H9 (cell line): Measurements from ENCODE around the gene CSMD2. TPM values are rescaled to one million over a fixed set of nuclear protein-coding genes. Genes with fewer than 3 reads are reported as not detected.

Source experiments
- DNase-seq: peaks from one replicate; pipeline ENCODE4 v3.0.0-alpha.2; 2017
- H2AFZ ChIP-seq: one replicate; pipeline ENCODE4 v1.6.1; 2013; ENCODE audit warnings: mild to moderate bottlenecking, low read length, control low read depth, moderate library complexity
- H2AK5ac ChIP-seq: 2 replicates; pipeline ENCODE4 v1.6.1; 2013; ENCODE audit warnings: low read length, control low read depth, mixed read lengths; ENCODE audit not compliant: insufficient read length
- H2BK120ac ChIP-seq: one replicate; pipeline ENCODE4 v1.6.1; 2013; ENCODE audit warnings: low read depth, mild to moderate bottlenecking, low read length, control low read depth, inconsistent platforms; ENCODE audit not compliant: poor library complexity, severe bottlenecking
- H2BK12ac ChIP-seq: 2 replicates; pipeline ENCODE4 v1.6.1; 2013; ENCODE audit warnings: low read length, control low read depth, mixed read lengths, low read depth; ENCODE audit not compliant: insufficient read length
- H2BK15ac ChIP-seq: 2 replicates; pipeline ENCODE4 v1.6.1; 2013; ENCODE audit warnings: low read depth, low read length, control low read depth
- H2BK20ac ChIP-seq: one replicate; pipeline ENCODE4 v1.6.1; 2013; ENCODE audit warnings: low read depth, mild to moderate bottlenecking, low read length, control low read depth, inconsistent platforms; ENCODE audit not compliant: poor library complexity, severe bottlenecking
- H2BK5ac ChIP-seq: 2 replicates; pipeline ENCODE4 v1.6.1; 2013; ENCODE audit warnings: low read length, control low read depth, mixed read lengths; ENCODE audit not compliant: insufficient read length
- H3K14ac ChIP-seq: 2 replicates; pipeline ENCODE4 v1.6.1; 2013; ENCODE audit warnings: low read length, control low read depth; ENCODE audit not compliant: insufficient read depth
- H3K18ac ChIP-seq: 2 replicates; pipeline ENCODE4 v1.6.1; 2013; ENCODE audit warnings: low read depth, mild to moderate bottlenecking, mixed read lengths, low read length, control low read depth; ENCODE audit not compliant: insufficient read length
- H3K23ac ChIP-seq: 2 replicates; pipeline ENCODE4 v1.6.1; 2013; ENCODE audit warnings: low read length, control low read depth, mixed read lengths, low read depth; ENCODE audit not compliant: insufficient read length
- H3K23me2 ChIP-seq: 2 replicates; pipeline ENCODE4 v1.6.1; 2013; ENCODE audit warnings: low read depth, mild to moderate bottlenecking, mixed read lengths, low read length, control low read depth; ENCODE audit not compliant: insufficient read length, poor library complexity, severe bottlenecking
- H3K27ac ChIP-seq: 2 replicates; pipeline ENCODE4 v1.5.1; 2013; ENCODE audit warnings: low read length, control low read depth, mixed read lengths, low read depth; ENCODE audit not compliant: insufficient read length
- H3K27me3 ChIP-seq: 2 replicates; pipeline ENCODE4 v1.6.1; 2013; ENCODE audit warnings: low read length, control low read depth, inconsistent platforms; ENCODE audit not compliant: insufficient read depth
- H3K4ac ChIP-seq: 2 replicates; pipeline ENCODE4 v1.6.1; 2013; ENCODE audit warnings: low read depth, mild to moderate bottlenecking, control low read depth, inconsistent platforms, low read length, moderate library complexity
- H3K4me1 ChIP-seq: 2 replicates; pipeline ENCODE4 v1.6.1; 2013; ENCODE audit warnings: low read length, control low read depth, inconsistent platforms; ENCODE audit not compliant: insufficient read depth
- H3K4me2 ChIP-seq: 2 replicates; pipeline ENCODE4 v1.6.1; 2013; ENCODE audit warnings: low read length, control low read depth, mixed read lengths; ENCODE audit not compliant: insufficient read length, insufficient read depth
- H3K56ac ChIP-seq: 2 replicates; pipeline ENCODE4 v1.6.1; 2013; ENCODE audit warnings: low read depth, mild to moderate bottlenecking, mixed read lengths, low read length, control low read depth; ENCODE audit not compliant: insufficient read length
- H3K79me1 ChIP-seq: 2 replicates; pipeline ENCODE4 v1.6.1; 2013; ENCODE audit warnings: low read depth, mild to moderate bottlenecking, moderate library complexity, low read length, control low read depth, inconsistent platforms; ENCODE audit not compliant: insufficient read depth, poor library complexity, severe bottlenecking
- H3K79me2 ChIP-seq: 2 replicates; pipeline ENCODE4 v1.6.1; 2013; ENCODE audit warnings: low read length, control low read depth, inconsistent platforms; ENCODE audit not compliant: insufficient read depth
- H3K9ac ChIP-seq: 2 replicates; pipeline ENCODE4 v1.6.1; 2013; ENCODE audit warnings: low read length, control low read depth, mixed read lengths; ENCODE audit not compliant: insufficient read length; ENCODE audit errors: extremely low read depth
- H3K9me3 ChIP-seq: one replicate; pipeline ENCODE4 v1.6.1; 2013; ENCODE audit warnings: low read depth, low read length, inconsistent platforms; ENCODE audit not compliant: control insufficient read depth
- H3T11ph ChIP-seq: one replicate; pipeline ENCODE4 v1.6.1; 2013; ENCODE audit warnings: mild to moderate bottlenecking, low read length, control low read depth, inconsistent platforms
- H4K20me1 ChIP-seq: one replicate; pipeline ENCODE4 v1.6.1; 2013; ENCODE audit not compliant: control insufficient read depth, insufficient read length, insufficient read depth
- H4K5ac ChIP-seq: 2 replicates; pipeline ENCODE4 v1.6.1; 2013; ENCODE audit warnings: low read depth, mild to moderate bottlenecking, mixed read lengths, low read length, control low read depth; ENCODE audit not compliant: insufficient read length
- H4K8ac ChIP-seq: replicated peaks from 2 replicates; pipeline ENCODE4 v1.6.1; 2013; ENCODE audit warnings: low read length, control low read depth, mixed read lengths, low read depth; ENCODE audit not compliant: insufficient read length
- H4K91ac ChIP-seq: 2 replicates; pipeline ENCODE4 v1.6.1; 2013; ENCODE audit warnings: low read depth, mild to moderate bottlenecking, moderate library complexity, mixed read lengths, low read length, control low read depth; ENCODE audit not compliant: insufficient read length
- H3K27ac Mint-ChIP-seq, 3 experiments: 2 replicates in 2 of 3; 3 replicates in 1 of 3; pipeline ENCODE4 v1.8.0; 2020 to 2021; ENCODE audit warnings: mixed read lengths in 3 of 3, mild to moderate bottlenecking in 1 of 3, moderate library complexity in 1 of 3
- H3K27me3 Mint-ChIP-seq: 2 replicates; pipeline ENCODE4 v1.8.0; 2021; ENCODE audit warnings: low read depth, mild to moderate bottlenecking, moderate library complexity, mixed read lengths
- H3K36me3 Mint-ChIP-seq, 3 experiments: 2 replicates in 2 of 3; 3 replicates in 1 of 3; pipeline ENCODE4 v1.8.0; 2020 to 2021; ENCODE audit warnings: low read depth in 3 of 3, mixed read lengths in 3 of 3; ENCODE audit not compliant: insufficient read depth in 1 of 3
- H3K4me1 Mint-ChIP-seq, 2 experiments: 2 replicates each; pipeline ENCODE4 v1.8.0; 2020; ENCODE audit warnings: mixed read lengths in 2 of 2
- H3K4me3 Mint-ChIP-seq, 2 experiments: 2 replicates in 1 of 2; 3 replicates in 1 of 2; pipeline ENCODE4 v1.8.0; 2020 to 2021; ENCODE audit warnings: mild to moderate bottlenecking in 2 of 2, mixed read lengths in 2 of 2, moderate library complexity in 1 of 2
- H3K9me3 Mint-ChIP-seq, 2 experiments: 2 replicates in 1 of 2; 3 replicates in 1 of 2; pipeline ENCODE4 v1.8.0; 2020; ENCODE audit warnings: mild to moderate bottlenecking in 2 of 2, mixed read lengths in 2 of 2, moderate library complexity in 1 of 2
- WGBS: extraction: QIAGEN DNeasy Blood & Tissue Kit; methylation state at CpG from one replicate; pipeline ENCODE4 v1.1.7; 2013; ENCODE audit warnings: missing lambda C conversion rate, low lambda C conversion rate, mixed read lengths; ENCODE audit not compliant: insufficient read length; ENCODE audit errors: extremely low coverage; 5-methylcytosine and 5-hydroxymethylcytosine counted together
- total RNA-seq: library from RNA; stranded (reverse); gene quantifications from 2 replicates; pipeline ENCODE4 v1.2.1, GENCODE V29; 2021
- TF ChIP-seq, protein P1 (sequence below): fragments of 200-600 bp; sonication (generic); conservative IDR thresholded peaks from 3 replicates; pipeline ENCODE4 v1.8.0; 2021; ENCODE audit warnings: antibody characterized with exemption, mild to moderate bottlenecking

The CSMD2 gene
- total RNA-seq, 1 experiment from 2014 or later, result 6.4 TPM

- H4K5ac ChIP-seq, result no peak overlapping the region
- no peaks in the 10 kb centered on the region for H3K79me1 ChIP-seq
- Mint-ChIP-seq H3K4me3 (no peak overlapping the region), H3K27ac (no peak overlapping the region), H3K4me1 (no peaks in the 10 kb centered on the region), H3K36me3 (peaks cover 0 to 13% (median 7%) of the 10 kb centered on the region in 3 experiments; a peak in 2 of 7 replicates), H3K27me3 (peaks cover 27% of the 10 kb centered on the region), H3K9me3 (no peaks in the 10 kb centered on the region)
- no peak overlapping the region for H2AK5ac ChIP-seq
- no peaks in the 10 kb centered on the region for H3K27me3 ChIP-seq
- H4K8ac ChIP-seq, result no peak overlapping the region
- H3K9me3 ChIP-seq, result no peaks in the 10 kb centered on the region
- no peak overlapping the region for H3K9ac ChIP-seq
- H3K23ac ChIP-seq, result no peak overlapping the region
- H2BK20ac ChIP-seq, result no peak overlapping the region
- no CpG with 5 or more reads among the region's 9 CpGs for WGBS
- H3T11ph ChIP-seq, result no peak overlapping the region
- H2AFZ ChIP-seq, result no peak overlapping the region
- no peak overlapping the region for H3K14ac ChIP-seq
- no peak overlapping the region for H3K18ac ChIP-seq
- no peaks in the 10 kb centered on the region for H3K79me2 ChIP-seq
- peaks cover 3% of the 10 kb centered on the region for H3K23me2 ChIP-seq
- no peaks in the 10 kb centered on the region for H4K20me1 ChIP-seq
- no peak overlapping the region for H2BK5ac ChIP-seq
- no peak overlapping the region for H2BK12ac ChIP-seq
- H3K56ac ChIP-seq, result no peak overlapping the region
- H3K27ac ChIP-seq, result no peak overlapping the region
- DNase-seq, result no peak
- H3K4ac ChIP-seq, result no peak overlapping the region
- H4K91ac ChIP-seq, result no peak overlapping the region
- no peak overlapping the region for H2BK15ac ChIP-seq
- no peak overlapping the region for H2BK120ac ChIP-seq
- TF ChIP-seq, protein P1, sequence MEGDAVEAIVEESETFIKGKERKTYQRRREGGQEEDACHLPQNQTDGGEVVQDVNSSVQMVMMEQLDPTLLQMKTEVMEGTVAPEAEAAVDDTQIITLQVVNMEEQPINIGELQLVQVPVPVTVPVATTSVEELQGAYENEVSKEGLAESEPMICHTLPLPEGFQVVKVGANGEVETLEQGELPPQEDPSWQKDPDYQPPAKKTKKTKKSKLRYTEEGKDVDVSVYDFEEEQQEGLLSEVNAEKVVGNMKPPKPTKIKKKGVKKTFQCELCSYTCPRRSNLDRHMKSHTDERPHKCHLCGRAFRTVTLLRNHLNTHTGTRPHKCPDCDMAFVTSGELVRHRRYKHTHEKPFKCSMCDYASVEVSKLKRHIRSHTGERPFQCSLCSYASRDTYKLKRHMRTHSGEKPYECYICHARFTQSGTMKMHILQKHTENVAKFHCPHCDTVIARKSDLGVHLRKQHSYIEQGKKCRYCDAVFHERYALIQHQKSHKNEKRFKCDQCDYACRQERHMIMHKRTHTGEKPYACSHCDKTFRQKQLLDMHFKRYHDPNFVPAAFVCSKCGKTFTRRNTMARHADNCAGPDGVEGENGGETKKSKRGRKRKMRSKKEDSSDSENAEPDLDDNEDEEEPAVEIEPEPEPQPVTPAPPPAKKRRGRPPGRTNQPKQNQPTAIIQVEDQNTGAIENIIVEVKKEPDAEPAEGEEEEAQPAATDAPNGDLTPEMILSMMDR, result no peak
- H3K4me2 ChIP-seq, result no peak overlapping the region
- no peaks in the 10 kb centered on the region for H3K4me1 ChIP-seq
These were observed 547.6 kb downstream of the CSMD2 start for GRCh38 chr1:33617451-33617850.
